Activated CD4-positive, alpha-beta T cell treated with anti-CD3 and anti-CD28 coated beads for 4 hours (primary cell): Measurements from ENCODE around the gene NOG.

Experiments
- DNase-seq, 2 donors: peaks; one replicate each; pipeline ENCODE4 v3.0.0-alpha.2; 2020

Gene NOG

GRCh38 chr17:56597495-56597990 is 4.0 kb downstream of the NOG start:
- peak; percentile 17 to 21 for DNase-seq

GRCh38 chr17:56598466-56598865 is 5.0 kb downstream of the NOG start:
- DNase-seq, result no peak

- no peak for DNase-seq
Measured at GRCh38 chr17:56599088-56599487, 5.6 kb downstream of the NOG start.

GRCh38 chr17:56599566-56599965 is 6.1 kb downstream of the NOG start:
- no peak for DNase-seq

- no peak for DNase-seq
Measured at GRCh38 chr17:56600256-56600655, 6.8 kb downstream of the NOG start.

GRCh38 chr17:56601591-56601990 is 8.1 kb downstream of the NOG start:
- DNase-seq, result no peak

- no peak for DNase-seq
Measured at GRCh38 chr17:56602292-56603130, 9.0 kb downstream of the NOG start.

- DNase-seq, result no peak
Measured at GRCh38 chr17:56603486-56604238, 10.2 kb downstream of the NOG start.

- no peak for DNase-seq
Measured at GRCh38 chr17:56604691-56605290, 11.3 kb downstream of the NOG start.

- no peak for DNase-seq
Measured at GRCh38 chr17:56608944-56609343, 15.4 kb downstream of the NOG start.

- DNase-seq, result no peak
Measured at GRCh38 chr17:56610321-56610720, 16.8 kb downstream of the NOG start.

- DNase-seq, result no peak
Measured at GRCh38 chr17:56613131-56613530, 19.6 kb downstream of the NOG start.

GRCh38 chr17:56614522-56614921 is 21.0 kb downstream of the NOG start:
- no peak for DNase-seq

- no peak for DNase-seq
Measured at GRCh38 chr17:56616239-56616638, 22.7 kb downstream of the NOG start.

- DNase-seq, result no peak
Measured at GRCh38 chr17:56623383-56623782, 29.9 kb downstream of the NOG start.

- DNase-seq, result no peak
Measured at GRCh38 chr17:56624309-56624708, 30.8 kb downstream of the NOG start.

GRCh38 chr17:56624912-56625311 is 31.4 kb downstream of the NOG start:
- no peak for DNase-seq

- DNase-seq, result no peak
Measured at GRCh38 chr17:56629531-56630075, 36.1 kb downstream of the NOG start.

- no peak for DNase-seq
Measured at GRCh38 chr17:56630202-56630601, 36.7 kb downstream of the NOG start.

GRCh38 chr17:56633681-56634080 is 40.2 kb downstream of the NOG start:
- DNase-seq, result no peak

GRCh38 chr17:56635641-56636040 is 42.1 kb downstream of the NOG start:
- DNase-seq, result no peak

GRCh38 chr17:56636265-56636664 is 42.8 kb downstream of the NOG start:
- DNase-seq, result no peak

GRCh38 chr17:56637254-56637653 is 43.8 kb downstream of the NOG start:
- DNase-seq, result no peak
